IPS-15b (cell line): ENCODE measurements around the gene ALOX5.

Source experiments
- H3K27me3 ChIP-seq: one replicate; pipeline ENCODE4 v1.6.1; 2013; ENCODE audit warnings: low read length; ENCODE audit not compliant: control insufficient read depth, insufficient read depth
- H3K36me3 ChIP-seq: one replicate; pipeline ENCODE4 v1.6.1; 2013; ENCODE audit warnings: low read length; ENCODE audit not compliant: control insufficient read depth, insufficient read depth
- H3K4me1 ChIP-seq: one replicate; pipeline ENCODE4 v1.6.1; 2013; ENCODE audit warnings: mild to moderate bottlenecking, low read length; ENCODE audit not compliant: control insufficient read depth, insufficient read depth
- H3K4me3 ChIP-seq: one replicate; pipeline ENCODE4 v1.5.1; 2013; ENCODE audit warnings: low read depth, low read length
- H3K9ac ChIP-seq: one replicate; pipeline ENCODE4 v1.6.1; 2013; ENCODE audit warnings: low read depth, mild to moderate bottlenecking, low read length
- H3K9me3 ChIP-seq: one replicate; pipeline ENCODE4 v1.6.1; 2013; ENCODE audit warnings: mild to moderate bottlenecking, low read length; ENCODE audit not compliant: control insufficient read depth, insufficient read depth

ALOX5 gene

DNA sequence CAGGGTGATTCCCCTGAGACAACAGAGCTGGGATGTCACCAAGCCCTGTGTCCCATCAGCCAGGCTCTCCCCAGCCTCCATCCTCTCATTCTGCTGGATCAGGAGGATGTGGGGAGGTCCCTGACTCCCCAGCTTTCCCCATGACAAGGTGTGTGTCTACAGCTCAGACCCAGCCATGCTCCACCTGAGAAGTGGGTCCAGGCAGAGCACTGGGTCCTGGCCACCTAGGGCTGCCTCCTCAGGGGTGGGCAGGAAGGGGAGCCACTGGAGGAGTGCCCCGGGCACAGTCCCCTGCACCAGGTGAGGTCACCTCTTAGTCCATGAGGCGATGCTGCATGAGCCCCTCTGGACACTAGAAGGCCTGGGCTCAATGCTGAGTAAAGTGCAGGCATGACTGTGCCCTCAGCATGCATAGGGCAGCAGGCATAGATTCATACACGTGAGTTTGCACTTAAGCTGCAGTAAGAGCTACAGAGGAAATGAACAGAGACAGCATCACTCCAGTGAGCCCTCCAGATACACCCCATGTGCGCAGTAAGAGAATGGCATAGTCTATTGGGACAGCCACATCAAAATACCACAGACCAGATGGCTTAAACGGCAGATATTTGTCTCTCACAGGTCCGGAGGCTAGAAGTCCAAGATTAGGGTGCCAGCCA is 48.3 kb downstream of the ALOX5 start:
- Histone ChIP-seq H3K9me3 (no peaks in the 10 kb centered on the region), H3K4me1 (no peaks in the 10 kb centered on the region), H3K36me3 (no peaks in the 10 kb centered on the region), H3K27me3 (no peaks in the 10 kb centered on the region), H3K4me3 (no peak overlapping the region), H3K9ac (no peak overlapping the region)

DNA sequence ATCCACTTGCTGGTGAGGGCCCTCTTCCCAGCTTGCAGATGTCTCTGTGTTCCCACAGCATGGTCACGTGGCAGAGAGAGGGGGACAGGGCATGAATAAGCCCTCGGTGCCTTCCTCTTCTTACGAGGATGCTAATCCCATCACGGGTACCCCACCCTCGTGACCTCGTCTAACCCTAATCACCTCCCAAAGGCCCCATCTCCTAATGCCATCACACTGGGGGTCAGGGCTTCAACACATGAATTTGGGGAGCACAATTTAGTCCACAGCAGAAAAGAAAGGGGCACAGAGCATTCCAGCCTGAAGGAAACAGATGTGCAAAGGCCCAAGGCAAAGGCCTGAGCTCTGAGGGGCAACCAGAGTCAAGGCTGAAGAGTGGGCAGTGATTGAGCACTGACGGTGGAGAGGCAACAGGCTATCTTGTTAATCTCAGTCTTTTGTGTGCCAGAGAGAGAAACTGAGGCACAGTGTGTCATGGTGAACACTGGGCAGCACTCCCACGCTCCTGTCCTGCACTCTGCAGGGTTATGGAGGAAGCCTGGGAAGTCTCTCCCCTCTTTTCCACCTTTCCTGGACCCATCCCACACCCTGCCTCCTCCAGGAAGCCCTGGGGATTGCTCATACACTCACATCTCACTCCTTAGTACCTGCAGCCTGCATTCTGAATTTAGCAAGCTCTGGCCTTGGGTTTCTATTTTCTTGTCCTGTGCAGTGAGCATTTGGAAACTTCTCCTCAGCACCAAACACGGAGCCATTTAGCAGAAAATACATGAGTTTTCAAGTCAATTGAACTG is 49.0 kb downstream of the ALOX5 start:
- no peak overlapping the region for H3K4me3 ChIP-seq
- H3K9ac ChIP-seq, result no peak overlapping the region

DNA sequence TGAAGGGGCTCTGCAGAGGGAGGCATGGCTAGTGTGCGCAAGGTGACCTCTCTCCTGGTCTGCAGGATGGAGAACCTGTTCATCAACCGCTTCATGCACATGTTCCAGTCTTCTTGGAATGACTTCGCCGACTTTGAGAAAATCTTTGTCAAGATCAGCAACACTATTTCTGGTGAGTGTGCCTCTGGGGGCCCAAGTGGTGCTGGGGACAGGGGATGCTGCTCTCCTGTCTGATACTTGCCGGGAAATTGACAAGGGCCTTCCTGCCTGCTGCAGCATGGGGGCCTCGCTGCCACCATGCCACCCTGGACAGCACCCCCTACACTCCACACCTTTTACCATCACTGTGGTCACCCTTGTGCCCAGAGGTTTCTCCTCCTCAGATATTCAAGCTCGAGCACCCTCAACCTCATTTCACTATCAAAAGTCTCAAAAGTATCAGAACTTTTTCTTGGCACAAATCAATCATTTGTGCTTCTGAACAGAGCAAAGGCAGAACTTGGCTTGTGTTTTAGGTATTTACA is 50.0 kb downstream of the ALOX5 start:
- H3K4me1 ChIP-seq, result no peaks in the 10 kb centered on the region

More for the DNA sequence above, 49.0 kb downstream of the ALOX5 start:
- H3K27me3 ChIP-seq, result no peaks in the 10 kb centered on the region
- no peaks in the 10 kb centered on the region for H3K4me1 ChIP-seq
- no peaks in the 10 kb centered on the region for H3K9me3 ChIP-seq
- H3K36me3 ChIP-seq, result no peaks in the 10 kb centered on the region

DNA sequence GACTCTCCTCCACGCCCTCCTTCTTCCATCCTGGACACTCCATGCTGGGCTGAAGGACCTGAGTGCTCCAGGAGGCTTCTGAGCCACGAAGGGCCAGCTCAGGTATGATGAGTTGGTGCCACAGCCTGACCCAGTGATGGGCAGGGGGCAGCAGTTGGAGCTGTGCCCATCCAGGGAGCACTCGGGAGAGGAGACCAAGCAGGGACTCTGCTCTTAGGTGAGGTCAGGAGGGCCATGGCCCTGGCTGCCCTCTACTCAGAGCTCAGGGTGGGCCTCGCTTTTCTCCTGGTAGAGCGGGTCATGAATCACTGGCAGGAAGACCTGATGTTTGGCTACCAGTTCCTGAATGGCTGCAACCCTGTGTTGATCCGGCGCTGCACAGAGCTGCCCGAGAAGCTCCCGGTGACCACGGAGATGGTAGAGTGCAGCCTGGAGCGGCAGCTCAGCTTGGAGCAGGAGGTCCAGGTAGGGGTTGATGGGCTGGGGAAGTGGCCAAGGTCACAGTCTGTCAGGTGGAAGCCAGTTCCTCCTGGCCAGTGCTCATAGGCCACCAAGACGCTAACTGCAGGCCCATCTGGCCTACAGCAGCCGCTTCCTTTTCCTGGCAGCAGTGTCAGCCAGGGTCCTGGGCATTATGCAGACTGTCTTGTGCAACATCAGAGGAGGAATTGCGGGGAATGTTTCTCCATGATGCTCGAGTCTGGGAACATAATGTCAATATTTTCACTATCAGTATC is 50.8 kb downstream of the ALOX5 start:
- Histone ChIP-seq H3K9ac (no peak overlapping the region), H3K27me3 (no peaks in the 10 kb centered on the region), H3K36me3 (no peaks in the 10 kb centered on the region), H3K4me1 (no peaks in the 10 kb centered on the region), H3K4me3 (no peak overlapping the region), H3K9me3 (no peaks in the 10 kb centered on the region)

More for the DNA sequence above, 50.0 kb downstream of the ALOX5 start:
- Histone ChIP-seq H3K4me3 (no peak overlapping the region), H3K36me3 (no peaks in the 10 kb centered on the region), H3K9me3 (no peaks in the 10 kb centered on the region), H3K27me3 (no peaks in the 10 kb centered on the region), H3K9ac (no peak overlapping the region)

DNA sequence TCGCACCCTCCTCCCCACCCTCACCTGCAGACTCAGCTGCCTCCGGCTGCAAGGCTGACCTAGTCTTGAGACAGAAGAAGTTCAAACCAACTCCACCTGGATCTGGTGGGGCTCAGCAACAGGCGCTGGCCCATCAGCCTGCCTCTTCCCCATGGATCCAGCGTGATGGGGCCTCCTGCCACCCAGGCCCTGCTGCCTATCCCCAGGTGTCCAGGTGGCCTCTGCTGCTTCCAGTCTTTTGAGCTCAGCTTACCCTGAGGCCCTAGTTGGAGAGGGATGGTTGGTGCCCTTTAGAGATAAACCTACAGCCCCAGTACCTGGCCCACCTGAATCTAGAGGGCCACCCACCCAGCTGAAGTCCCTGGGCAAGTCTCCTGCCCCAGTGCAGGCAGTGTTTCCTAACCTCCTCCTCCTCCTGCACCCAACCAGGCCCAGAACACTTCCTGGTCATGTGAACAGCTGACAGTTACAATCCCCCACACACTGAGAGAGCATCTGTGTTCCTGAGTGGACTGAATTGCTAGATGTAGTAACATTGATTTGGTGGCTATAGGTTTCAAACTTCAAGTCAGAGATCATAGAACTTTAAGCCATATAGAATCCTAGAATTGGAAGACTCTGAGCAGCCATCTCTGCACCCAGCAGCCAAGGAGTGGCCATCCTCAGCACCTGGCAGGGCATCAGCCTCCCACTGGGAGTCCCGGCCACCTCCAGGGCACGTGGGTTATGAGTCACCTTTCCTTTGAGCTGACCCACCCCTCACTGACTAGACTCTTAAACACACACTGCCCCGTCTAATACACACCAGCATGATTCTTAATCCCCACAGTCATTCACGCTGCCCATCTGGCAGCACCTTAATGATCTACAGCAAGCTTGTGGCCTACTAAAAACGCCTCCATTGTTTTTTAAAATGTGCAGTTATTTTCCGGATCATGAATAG is 51.9 kb downstream of the ALOX5 start:
- no peaks in the 10 kb centered on the region for H3K4me1 ChIP-seq
- no peak overlapping the region for H3K4me3 ChIP-seq
- no peaks in the 10 kb centered on the region for H3K9me3 ChIP-seq
- H3K9ac ChIP-seq, result no peak overlapping the region
- no peaks in the 10 kb centered on the region for H3K27me3 ChIP-seq
- H3K36me3 ChIP-seq, result no peaks in the 10 kb centered on the region

DNA sequence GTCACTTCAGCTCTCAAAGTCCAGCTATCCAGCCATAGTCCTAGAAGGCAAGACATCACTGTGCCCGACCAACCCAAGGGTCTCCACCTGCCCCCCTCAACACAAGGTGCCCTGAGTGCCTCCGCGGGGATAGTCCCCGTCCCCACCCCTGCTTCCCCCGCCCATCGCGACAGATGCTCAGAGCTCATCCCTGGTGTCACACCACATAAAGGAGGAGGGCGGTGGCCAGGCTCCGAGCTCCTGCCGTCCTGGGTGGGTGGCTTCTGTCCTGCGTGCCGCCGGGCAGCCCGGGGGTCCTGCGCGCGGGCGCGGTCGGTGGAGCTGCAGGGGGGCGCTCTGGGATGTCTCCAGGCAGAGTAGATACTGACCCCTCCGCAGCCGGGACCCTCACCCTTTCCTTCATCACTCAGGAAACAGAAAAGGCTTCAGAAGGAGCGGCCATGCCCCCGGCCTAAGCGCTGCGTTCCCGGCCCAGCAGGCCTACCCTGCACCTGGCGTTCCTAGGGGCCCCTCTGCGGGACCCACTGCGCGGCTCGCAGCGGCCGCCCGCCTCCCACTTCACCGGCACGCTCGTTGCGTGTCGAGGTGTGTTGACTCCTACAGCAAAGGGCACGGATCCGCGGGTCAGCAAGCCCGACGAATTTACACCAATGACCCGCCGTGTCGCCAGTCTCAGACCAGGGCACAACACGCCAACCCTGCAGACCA is 53.4 kb downstream of the ALOX5 start:
- no peaks in the 10 kb centered on the region for H3K36me3 ChIP-seq
- no peak overlapping the region for H3K4me3 ChIP-seq
- H3K4me1 ChIP-seq, result no peaks in the 10 kb centered on the region
- H3K9ac ChIP-seq, result no peak overlapping the region
- H3K9me3 ChIP-seq, result no peaks in the 10 kb centered on the region
- no peaks in the 10 kb centered on the region for H3K27me3 ChIP-seq

DNA sequence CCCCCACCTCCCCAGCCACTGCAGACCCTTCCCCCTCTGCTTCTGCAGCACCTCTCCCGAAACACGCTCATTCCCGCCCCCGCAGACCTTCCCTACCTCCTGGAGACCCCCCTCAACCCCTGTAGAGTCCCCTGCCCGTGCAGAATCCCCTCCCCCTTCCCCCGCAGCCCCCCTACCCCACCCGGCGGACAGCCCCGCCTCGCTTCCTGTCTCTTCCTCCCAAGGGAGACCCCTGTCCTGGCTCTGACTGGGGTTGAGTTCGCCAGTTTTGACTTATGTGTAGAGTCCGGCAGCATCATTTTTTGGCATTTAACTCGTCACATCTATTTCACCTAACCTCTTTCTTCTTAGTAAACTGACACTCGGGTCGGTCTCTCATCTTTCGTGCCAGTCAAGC is 54.0 kb downstream of the ALOX5 start:
- Histone ChIP-seq H3K9me3 (no peaks in the 10 kb centered on the region), H3K9ac (no peak overlapping the region), H3K27me3 (no peaks in the 10 kb centered on the region), H3K36me3 (no peaks in the 10 kb centered on the region), H3K4me1 (peaks cover 3% of the 10 kb centered on the region), H3K4me3 (no peak overlapping the region)

DNA sequence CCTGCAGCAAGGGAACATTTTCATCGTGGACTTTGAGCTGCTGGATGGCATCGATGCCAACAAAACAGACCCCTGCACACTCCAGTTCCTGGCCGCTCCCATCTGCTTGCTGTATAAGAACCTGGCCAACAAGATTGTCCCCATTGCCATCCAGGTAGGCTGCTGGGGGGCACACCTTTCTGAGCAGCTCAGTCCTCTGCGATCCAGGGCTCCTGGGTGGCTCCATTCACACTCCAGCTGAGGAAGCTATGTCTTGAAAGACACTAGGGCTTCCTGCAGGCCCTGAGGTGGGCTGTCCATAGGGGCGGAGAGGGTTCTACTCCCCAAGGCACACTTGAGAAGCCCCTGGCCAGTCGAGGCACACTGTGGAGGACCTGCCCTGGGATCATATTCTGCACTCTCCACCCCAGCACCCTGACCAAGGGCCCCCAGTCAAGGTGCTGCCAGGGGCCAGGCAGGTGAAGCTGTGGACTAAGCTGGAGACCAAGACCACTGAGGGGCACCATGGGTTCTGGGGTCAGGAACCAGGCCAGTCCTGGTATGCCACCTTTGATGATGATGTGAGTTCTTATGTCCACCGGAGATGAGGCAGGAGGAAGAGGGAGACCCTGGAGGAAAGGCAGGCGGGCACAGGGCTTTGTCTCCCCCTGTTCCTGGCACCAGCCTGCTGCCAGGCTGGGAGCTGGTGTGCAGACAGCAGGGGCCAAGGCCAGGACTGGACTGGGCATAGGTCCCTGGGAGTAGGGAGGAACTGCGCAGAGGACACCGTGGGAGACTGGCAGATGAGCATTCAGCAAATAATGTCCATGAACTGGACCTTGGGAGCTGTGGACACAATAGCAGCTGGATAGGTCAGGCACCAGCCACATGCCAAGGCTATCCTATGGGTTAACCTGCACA is 54.8 kb downstream of the ALOX5 start:
- H3K9me3 ChIP-seq, result no peaks in the 10 kb centered on the region
- H3K27me3 ChIP-seq, result no peaks in the 10 kb centered on the region
- H3K4me1 ChIP-seq, result peaks cover 9% of the 10 kb centered on the region
- no peaks in the 10 kb centered on the region for H3K36me3 ChIP-seq
- H3K9ac ChIP-seq, result no peak overlapping the region
- no peak overlapping the region for H3K4me3 ChIP-seq

DNA sequence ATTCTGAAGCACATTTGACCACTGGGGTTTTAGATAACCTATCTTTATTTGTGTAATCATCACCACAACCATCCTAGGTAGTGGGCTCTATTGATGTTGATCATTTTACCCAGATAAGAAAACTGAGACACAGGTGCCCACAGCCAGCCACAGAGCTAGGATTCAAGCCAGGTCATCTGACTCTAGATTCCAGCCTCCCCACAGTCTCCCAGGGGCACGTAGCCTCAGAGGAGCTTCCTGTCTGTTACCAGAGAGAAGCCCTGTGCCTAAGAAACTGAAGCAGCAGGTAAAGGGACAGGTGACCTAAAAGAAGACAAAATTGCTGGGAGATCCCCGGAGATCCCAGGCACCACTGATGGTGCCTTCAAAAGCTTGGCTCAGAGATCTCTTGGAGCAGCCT is 55.8 kb downstream of the ALOX5 start:
- no peak overlapping the region for H3K4me3 ChIP-seq
- no peaks in the 10 kb centered on the region for H3K36me3 ChIP-seq
- no peaks in the 10 kb centered on the region for H3K27me3 ChIP-seq
- H3K9me3 ChIP-seq, result no peaks in the 10 kb centered on the region
- no peak overlapping the region for H3K9ac ChIP-seq
- peaks cover 9% of the 10 kb centered on the region for H3K4me1 ChIP-seq

DNA sequence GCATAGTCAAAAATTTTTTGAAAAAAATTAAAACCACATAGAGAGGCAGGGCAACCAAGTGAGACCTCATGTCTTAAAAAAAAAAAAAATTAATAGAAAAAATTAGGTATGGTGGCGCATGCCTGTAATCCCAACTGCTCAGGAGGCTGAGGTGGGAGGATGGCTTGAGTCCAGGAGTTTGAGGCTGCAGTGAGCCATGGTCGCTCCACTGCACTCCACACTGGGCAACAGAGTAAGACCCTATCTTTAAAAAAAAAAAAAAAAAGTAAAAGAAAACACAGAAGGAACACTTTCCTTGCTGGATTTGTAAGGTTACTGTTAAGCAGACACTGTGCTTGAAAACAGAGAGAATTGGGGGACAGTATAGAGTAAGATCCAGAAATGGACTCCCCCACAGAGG is 58.1 kb downstream of the ALOX5 start:
- H3K27me3 ChIP-seq, result no peaks in the 10 kb centered on the region
- H3K4me3 ChIP-seq, result no peak overlapping the region
- no peaks in the 10 kb centered on the region for H3K36me3 ChIP-seq
- no peak overlapping the region for H3K9ac ChIP-seq
- H3K9me3 ChIP-seq, result no peaks in the 10 kb centered on the region
- peaks cover 9% of the 10 kb centered on the region for H3K4me1 ChIP-seq
